K562 treated with DMSO at 1 percent for 48 hours (cell line): ENCODE data around the gene GOLGA6L22. TPM values are rescaled to one million over a fixed set of nuclear protein-coding genes. Genes with fewer than 3 reads are reported as not detected.

Source experiments
- total RNA-seq: library from RNA; unstranded; fragments of 300-600 nt; gene quantifications from 2 replicates; pipeline ENCODE4 v1.2.3, GENCODE V29; 2022; ENCODE audit warnings: low replicate concordance; ENCODE audit errors: extremely low read depth

GOLGA6L22 gene
- total RNA-seq, result not detected in 2 replicates

GRCh38 chr15:22458603-22459002, at the start of gene GOLGA6L22:
GOLGA6L22 (plus strand) TSS chr15:22458903; CDS start chr15:22458994, 91 bp downstream.

